ENCODE data around the gene SLC25A10. TPM values are rescaled to one million over a fixed set of nuclear protein-coding genes. Genes with fewer than 3 reads are reported as not detected.

SLC25A10 gene
- total RNA-seq, 2 experiments from 2014 or later, result 4.6 TPM

- Histone ChIP-seq H3K27ac (ENCODE audit: low read depth in 1 of 2, low read length in 2 of 2) (no peak overlapping the region), H3K4me3 (ENCODE audit: low read length) (no peak overlapping the region), H3K4me1 (ENCODE audit: insufficient read depth, low read length) (no peaks in the 10 kb centered on the region), H3K27me3 (ENCODE audit: control insufficient read depth in 1 of 2, insufficient read depth in 2 of 2, low read length in 2 of 2) (no peaks in the 10 kb centered on the region), H3K36me3 (ENCODE audit: insufficient read depth, low read length) (peaks cover 93% of the 10 kb centered on the region), H3K9me3 (ENCODE audit: control insufficient read depth in 1 of 2, insufficient read depth in 1 of 2, low read length in 2 of 2) (no peaks in the 10 kb centered on the region)
- no peak overlapping the region for H3K27ac Mint-ChIP-seq
- no peaks in the 10 kb centered on the region for H3K9me3 Mint-ChIP-seq
- H3K27me3 Mint-ChIP-seq, result no peaks in the 10 kb centered on the region
- DNase-seq (no peak), ATAC-seq (ENCODE audit: poor library complexity) (no peak)
- no peaks in the 10 kb centered on the region for H3K4me1 Mint-ChIP-seq (ENCODE audit: low read depth)
- TF ChIP-seq, protein P1, sequence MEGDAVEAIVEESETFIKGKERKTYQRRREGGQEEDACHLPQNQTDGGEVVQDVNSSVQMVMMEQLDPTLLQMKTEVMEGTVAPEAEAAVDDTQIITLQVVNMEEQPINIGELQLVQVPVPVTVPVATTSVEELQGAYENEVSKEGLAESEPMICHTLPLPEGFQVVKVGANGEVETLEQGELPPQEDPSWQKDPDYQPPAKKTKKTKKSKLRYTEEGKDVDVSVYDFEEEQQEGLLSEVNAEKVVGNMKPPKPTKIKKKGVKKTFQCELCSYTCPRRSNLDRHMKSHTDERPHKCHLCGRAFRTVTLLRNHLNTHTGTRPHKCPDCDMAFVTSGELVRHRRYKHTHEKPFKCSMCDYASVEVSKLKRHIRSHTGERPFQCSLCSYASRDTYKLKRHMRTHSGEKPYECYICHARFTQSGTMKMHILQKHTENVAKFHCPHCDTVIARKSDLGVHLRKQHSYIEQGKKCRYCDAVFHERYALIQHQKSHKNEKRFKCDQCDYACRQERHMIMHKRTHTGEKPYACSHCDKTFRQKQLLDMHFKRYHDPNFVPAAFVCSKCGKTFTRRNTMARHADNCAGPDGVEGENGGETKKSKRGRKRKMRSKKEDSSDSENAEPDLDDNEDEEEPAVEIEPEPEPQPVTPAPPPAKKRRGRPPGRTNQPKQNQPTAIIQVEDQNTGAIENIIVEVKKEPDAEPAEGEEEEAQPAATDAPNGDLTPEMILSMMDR (IDR thresholded peaks at IDR 0.05), result no peak
- H3K36me3 Mint-ChIP-seq (ENCODE audit: low read depth), result peaks cover 49% of the 10 kb centered on the region
- POLR2A ChIA-PET, result interaction anchor here (0.6 to 1.5 kb wide), 3 partner anchors 10 to 67 kb away, joined by 3 to 4 read pairs (median 3); partner anchors contain the start of genes ARL16 and HGS
- CTCF ChIA-PET, result no interaction called here
- intact Hi-C loops (cut with DNase I, micrococcal nuclease), result no loop called here
- no peak overlapping the region for H3K4me3 Mint-ChIP-seq
Measured at GRCh38 chr17:81694810-81695209, 17.3 kb upstream of the SLC25A10 start.

GRCh38 chr17:81695211-81695610 is 16.9 kb upstream of the SLC25A10 start:
- no peak for ATAC-seq (ENCODE audit: poor library complexity)
- POLR2A ChIA-PET, result interaction anchor here (0.6 to 1.5 kb wide), 4 partner anchors 9 to 67 kb away, joined by 3 to 4 read pairs (median 3); partner anchors contain the start of genes ARL16 and HGS

GRCh38 chr17:81695801-81696200 is 16.3 kb upstream of the SLC25A10 start:
- POLR2A ChIA-PET, result interaction anchor here (1.0 to 1.5 kb wide), 2 partner anchors 10 to 12 kb away, joined by 3 to 4 read pairs; partner anchors contain the start of genes ARL16 and HGS

More at GRCh38 chr17:81695211-81695610, 16.9 kb upstream of the SLC25A10 start:
- Mint-ChIP-seq H3K9me3 (no peaks in the 10 kb centered on the region), H3K27me3 (no peaks in the 10 kb centered on the region), H3K4me3 (no peak overlapping the region), H3K36me3 (ENCODE audit: low read depth) (peaks cover 45% of the 10 kb centered on the region), H3K27ac (no peak overlapping the region), H3K4me1 (ENCODE audit: low read depth) (no peaks in the 10 kb centered on the region)
- CTCF ChIA-PET, result no interaction called here
- no peak overlapping the region for H3K27ac ChIP-seq (ENCODE audit: low read depth in 1 of 2, low read length in 2 of 2)
- DNase-seq, result no peak
- H3K36me3 ChIP-seq (ENCODE audit: insufficient read depth, low read length), result peaks cover 89% of the 10 kb centered on the region
- TF ChIP-seq, protein P1 (IDR thresholded peaks at IDR 0.05), result no peak
- H3K27me3 ChIP-seq (ENCODE audit: control insufficient read depth in 1 of 2, insufficient read depth in 2 of 2, low read length in 2 of 2), result no peaks in the 10 kb centered on the region
- intact Hi-C loops (cut with DNase I, micrococcal nuclease), result no loop called here
- no peaks in the 10 kb centered on the region for H3K9me3 ChIP-seq (ENCODE audit: control insufficient read depth in 1 of 2, insufficient read depth in 1 of 2, low read length in 2 of 2)
- H3K4me1 ChIP-seq (ENCODE audit: insufficient read depth, low read length), result no peaks in the 10 kb centered on the region
- H3K4me3 ChIP-seq (ENCODE audit: low read length), result no peak overlapping the region

More at GRCh38 chr17:81695801-81696200, 16.3 kb upstream of the SLC25A10 start:
- Mint-ChIP-seq H3K27ac (no peak overlapping the region), H3K4me3 (no peak overlapping the region), H3K4me1 (ENCODE audit: low read depth) (peaks cover under 1% of the 10 kb centered on the region), H3K36me3 (ENCODE audit: low read depth) (peaks cover 45% of the 10 kb centered on the region), H3K27me3 (no peaks in the 10 kb centered on the region), H3K9me3 (no peaks in the 10 kb centered on the region)
- CTCF ChIA-PET, result no interaction called here
- Histone ChIP-seq H3K9me3 (ENCODE audit: control insufficient read depth in 1 of 2, insufficient read depth in 1 of 2, low read length in 2 of 2) (no peaks in the 10 kb centered on the region), H3K27ac (ENCODE audit: low read depth in 1 of 2, low read length in 2 of 2) (no peak overlapping the region), H3K27me3 (ENCODE audit: control insufficient read depth in 1 of 2, insufficient read depth in 2 of 2, low read length in 2 of 2) (no peaks in the 10 kb centered on the region), H3K4me1 (ENCODE audit: insufficient read depth, low read length) (peaks cover 3% of the 10 kb centered on the region), H3K36me3 (ENCODE audit: insufficient read depth, low read length) (peaks cover 86% of the 10 kb centered on the region), H3K4me3 (ENCODE audit: low read length) (no peak overlapping the region)
- TF ChIP-seq, protein P1 (IDR thresholded peaks at IDR 0.05), result no peak
- ATAC-seq (ENCODE audit: poor library complexity) (no peak), DNase-seq (no peak)
- intact Hi-C loops (cut with DNase I, micrococcal nuclease), result no loop called here

All from CD4-positive, alpha-beta T cell (primary cell).